Sigmoid colon (tissue), 7 donors: Measurements from ENCODE around the gene GAPVD1. TPM values are rescaled to one million over a fixed set of nuclear protein-coding genes. Genes with fewer than 3 reads are reported as not detected.

Experiments
- DNase-seq: peaks from one replicate; pipeline ENCODE4 v3.0.0-alpha.2; 2019
- H3K27ac ChIP-seq, 4 donors: fragments of 200-600 bp; sonication (generic); one replicate each; pipeline ENCODE4 v1.5.1; 2016 to 2019; ENCODE audit warnings: mild to moderate bottlenecking in 1 of 4
- H3K27me3 ChIP-seq, 3 donors: fragments of 200-600 bp; sonication (generic); one replicate each; pipeline ENCODE4 v1.5.1; 2019; ENCODE audit warnings: mild to moderate bottlenecking in 1 of 3
- H3K36me3 ChIP-seq, 4 donors: fragments of 200-600 bp; sonication (generic); one replicate each; pipeline ENCODE4 v1.5.1; 2016 to 2019
- H3K4me1 ChIP-seq, 4 donors: fragments of 200-600 bp; sonication (generic); one replicate each; pipeline ENCODE4 v1.5.1; 2017 to 2019
- H3K4me3 ChIP-seq, 4 donors: fragments of 200-600 bp; sonication (generic); one replicate each; pipeline ENCODE4 v1.5.1; 2017 to 2019; ENCODE audit warnings: mild to moderate bottlenecking in 2 of 4, moderate library complexity in 1 of 4
- H3K9me3 ChIP-seq, 4 donors: fragments of 200-600 bp in 3 of 4; sonication (generic) in 3 of 4; one replicate each; pipeline versions ENCODE4 v1.5.1 to v1.6.1; 2013 to 2019
- EP300 ChIP-seq, 4 donors: sonication (generic); formaldehyde crosslinking; IDR thresholded peaks; one replicate each; pipeline ENCODE4 v1.6.1; 2017; ENCODE audit warnings: antibody characterized with exemption in 4 of 4
- POLR2A ChIP-seq, 2 donors: fragments of 450-650 bp; IDR thresholded peaks; one replicate each; pipeline ENCODE4 v1.6.1; 2016; ENCODE audit warnings: antibody characterized with exemption in 2 of 2, mild to moderate bottlenecking in 2 of 2, moderate library complexity in 2 of 2
- POLR2AphosphoS5 ChIP-seq, 4 donors: sonication (generic); formaldehyde crosslinking; IDR thresholded peaks; one replicate each; pipeline ENCODE4 v1.6.1; 2017; ENCODE audit warnings: antibody characterized with exemption in 4 of 4
- WGBS, 2 donors: extraction: QIAGEN DNeasy Blood & Tissue Kit; methylation state at CpG; one replicate each; pipeline ENCODE4 v1.1.7; 2013; 5-methylcytosine and 5-hydroxymethylcytosine counted together
- intact Hi-C: fragments of 100-400 bp; cut with DNase I; formaldehyde crosslinking; loops from one replicate; pipeline ENCODE4 v1.15.1; 2023
- polyA plus RNA-seq, 3 donors: library from polyadenylated mRNA; stranded (reverse); fragments of 200-250 nt; gene quantifications; one replicate each; pipeline ENCODE4 v1.2.3, GENCODE V29; 2013
- total RNA-seq, 4 donors: library from RNA; depleted of rRNA; stranded (reverse); fragments of >200 nt; gene quantifications; one replicate each; pipeline ENCODE4 v1.1.0, GENCODE V29; 2016
- TF ChIP-seq, protein P1 (sequence below), 4 experiments: fragments of 450-650 bp in 3 of 4; fragments of 200-600 bp in 1 of 4; IDR thresholded peaks; one replicate each; pipeline ENCODE4 v1.5.1; 2016 to 2019; ENCODE audit warnings: antibody characterized with exemption in 4 of 4, mild to moderate bottlenecking in 3 of 4, moderate library complexity in 2 of 4
- donor health status: healthy with polysubstance abuse.
- donor health status: Bipolar disorder and iron deficiency.
- donor health status: healthy.

The GAPVD1 gene
- total and polyA plus RNA-seq, 7 donors, result 3.0 to 182 (median 44.9) TPM

DNA sequence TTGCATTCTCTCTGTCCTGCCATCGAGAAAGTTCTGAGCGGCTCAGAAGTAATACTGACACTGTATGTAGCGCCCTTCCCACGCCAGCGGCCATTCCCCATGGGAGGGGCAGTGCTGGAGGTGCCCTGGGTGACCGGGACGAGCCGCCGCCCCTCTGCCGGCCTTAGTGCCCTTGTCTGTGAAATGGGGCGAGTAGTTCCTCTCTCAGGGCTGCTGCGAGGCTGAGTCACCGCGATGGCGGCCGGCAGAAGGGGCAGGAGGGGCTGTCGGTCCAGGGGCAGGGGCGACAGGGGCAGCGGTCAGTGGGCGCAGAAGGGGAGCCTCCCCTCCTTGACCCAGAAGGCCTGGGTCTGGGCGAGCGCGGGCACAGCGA is 148.9 kb downstream of the GAPVD1 start:
- no peaks in the 10 kb centered on the region for H3K27me3 ChIP-seq
- no peaks in the 10 kb centered on the region for H3K9me3 ChIP-seq
- intact Hi-C loops, result loop anchor here (10.0 kb wide), 1 partner anchor 504 kb away; no protein-coding TSS in a partner anchor
- WGBS, 2 donors, result 80 to 95% methylated on average over 24 of the region's 24 CpGs
- no peaks in the 10 kb centered on the region for H3K36me3 ChIP-seq
- no peak overlapping the region for H3K27ac ChIP-seq
- DNase-seq, result no peak
- peaks cover 0 to 18% (median 13%) of the 10 kb centered on the region in 4 donors for H3K4me1 ChIP-seq
- H3K4me3 ChIP-seq, result no peak overlapping the region
- TF ChIP-seq POLR2A (IDR thresholded peaks at IDR 0.05) (no peak), EP300 (IDR thresholded peaks at IDR 0.05) (no peak), POLR2AphosphoS5 (IDR thresholded peaks at IDR 0.05) (no peak)
- TF ChIP-seq, protein P1, sequence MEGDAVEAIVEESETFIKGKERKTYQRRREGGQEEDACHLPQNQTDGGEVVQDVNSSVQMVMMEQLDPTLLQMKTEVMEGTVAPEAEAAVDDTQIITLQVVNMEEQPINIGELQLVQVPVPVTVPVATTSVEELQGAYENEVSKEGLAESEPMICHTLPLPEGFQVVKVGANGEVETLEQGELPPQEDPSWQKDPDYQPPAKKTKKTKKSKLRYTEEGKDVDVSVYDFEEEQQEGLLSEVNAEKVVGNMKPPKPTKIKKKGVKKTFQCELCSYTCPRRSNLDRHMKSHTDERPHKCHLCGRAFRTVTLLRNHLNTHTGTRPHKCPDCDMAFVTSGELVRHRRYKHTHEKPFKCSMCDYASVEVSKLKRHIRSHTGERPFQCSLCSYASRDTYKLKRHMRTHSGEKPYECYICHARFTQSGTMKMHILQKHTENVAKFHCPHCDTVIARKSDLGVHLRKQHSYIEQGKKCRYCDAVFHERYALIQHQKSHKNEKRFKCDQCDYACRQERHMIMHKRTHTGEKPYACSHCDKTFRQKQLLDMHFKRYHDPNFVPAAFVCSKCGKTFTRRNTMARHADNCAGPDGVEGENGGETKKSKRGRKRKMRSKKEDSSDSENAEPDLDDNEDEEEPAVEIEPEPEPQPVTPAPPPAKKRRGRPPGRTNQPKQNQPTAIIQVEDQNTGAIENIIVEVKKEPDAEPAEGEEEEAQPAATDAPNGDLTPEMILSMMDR (IDR thresholded peaks at IDR 0.05), result no peak

DNA sequence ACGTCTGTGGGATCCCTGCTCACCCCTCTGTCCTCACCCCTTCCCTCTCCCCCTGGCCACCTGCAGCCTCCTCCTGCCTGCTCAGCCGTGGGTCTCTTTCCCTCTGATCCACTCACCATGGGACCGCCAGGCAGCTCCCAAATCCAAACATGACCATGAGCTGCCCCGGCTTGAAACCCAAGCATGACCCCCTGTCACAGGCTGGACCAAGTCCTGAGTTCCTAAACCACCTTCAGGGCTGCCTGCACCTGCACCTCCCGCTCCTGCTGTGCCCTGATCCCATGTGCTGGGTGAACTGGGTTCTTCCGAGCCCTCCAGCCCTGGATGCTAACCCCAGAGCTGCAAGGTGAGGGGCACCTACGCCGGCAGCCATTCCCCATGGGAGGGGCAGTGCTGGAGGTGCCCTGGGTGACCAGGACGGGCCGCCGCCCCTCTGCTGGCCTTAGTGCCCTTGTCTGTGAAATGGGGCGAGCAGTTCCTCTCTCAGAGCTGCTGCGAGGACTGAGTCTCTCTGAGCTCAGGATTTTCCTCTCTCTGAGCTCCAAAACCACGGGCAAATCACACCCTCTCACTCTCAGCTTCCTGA is 149.6 kb downstream of the GAPVD1 start:
- DNase-seq, result no peak
- H3K4me3 ChIP-seq, result no peak overlapping the region
- H3K4me1 ChIP-seq, result peaks cover 0 to 22% (median 16%) of the 10 kb centered on the region in 4 donors
- H3K9me3 ChIP-seq, result no peaks in the 10 kb centered on the region
- no peaks in the 10 kb centered on the region for H3K36me3 ChIP-seq
- TF ChIP-seq POLR2A (IDR thresholded peaks at IDR 0.05) (no peak), POLR2AphosphoS5 (IDR thresholded peaks at IDR 0.05) (no peak), EP300 (IDR thresholded peaks at IDR 0.05) (no peak)
- TF ChIP-seq, protein P1 (IDR thresholded peaks at IDR 0.05), result no peak
- no peak overlapping the region for H3K27ac ChIP-seq
- WGBS, 2 donors, result 64 to 75% methylated on average over 14 of the region's 14 CpGs
- H3K27me3 ChIP-seq, result no peaks in the 10 kb centered on the region
- intact Hi-C loops, result loop anchor here (10.0 kb wide), 1 partner anchor 504 kb away; no protein-coding TSS in a partner anchor

DNA sequence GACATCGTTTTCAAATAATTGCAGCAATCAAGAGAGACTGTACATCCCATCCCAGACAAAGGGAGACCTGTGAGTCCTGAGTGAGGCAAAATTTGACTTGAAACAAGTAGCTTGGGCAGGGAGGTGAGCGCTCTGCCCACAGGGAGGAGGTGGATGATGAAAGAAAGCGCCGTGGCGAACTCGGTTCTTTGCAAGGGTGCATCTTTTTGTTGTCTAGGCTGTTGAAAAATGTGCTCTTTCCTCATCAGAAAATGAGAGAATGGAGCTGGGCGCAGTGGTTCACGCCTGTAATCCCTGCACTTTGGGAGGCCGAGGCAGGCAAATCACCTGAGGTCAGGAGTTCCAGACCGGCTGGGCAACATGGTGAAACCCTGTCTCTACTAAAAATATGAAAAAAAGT is 150.5 kb downstream of the GAPVD1 start:
- peaks cover 0 to 26% (median 20%) of the 10 kb centered on the region in 4 donors for H3K4me1 ChIP-seq
- no peak overlapping the region for H3K4me3 ChIP-seq
- H3K9me3 ChIP-seq, result no peaks in the 10 kb centered on the region
- intact Hi-C loops, result loop anchor here (10.0 kb wide), 1 partner anchor 503 kb away; no protein-coding TSS in a partner anchor
- WGBS, 2 donors, result 76 to 84% methylated on average over 10 of the region's 10 CpGs
- TF ChIP-seq EP300 (IDR thresholded peaks at IDR 0.05) (no peak), POLR2AphosphoS5 (IDR thresholded peaks at IDR 0.05) (no peak), POLR2A (IDR thresholded peaks at IDR 0.05) (no peak)
- TF ChIP-seq, protein P1 (IDR thresholded peaks at IDR 0.05), result no peak
- DNase-seq, result no peak
- H3K27ac ChIP-seq, result no peak overlapping the region
- no peaks in the 10 kb centered on the region for H3K36me3 ChIP-seq
- no peaks in the 10 kb centered on the region for H3K27me3 ChIP-seq

DNA sequence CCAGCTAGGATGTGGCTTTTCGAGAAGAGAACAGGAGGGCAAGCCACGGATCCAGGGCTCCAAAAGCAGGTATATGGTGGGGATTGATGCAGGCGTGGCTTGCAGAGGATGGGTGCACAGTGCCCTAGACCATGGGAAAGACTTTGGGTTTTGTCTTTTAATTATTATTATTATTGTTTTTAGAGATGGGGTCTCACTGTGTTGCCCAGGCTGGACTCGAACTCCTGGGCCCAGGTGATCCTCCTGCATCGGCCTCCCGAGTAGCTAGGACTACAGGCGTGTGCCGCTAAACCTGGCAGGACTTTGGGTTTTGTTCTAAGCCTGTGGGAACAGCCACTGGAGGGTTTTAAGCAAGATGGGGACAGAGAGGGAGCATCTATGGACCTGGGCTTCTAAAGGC is 152.0 kb downstream of the GAPVD1 start:
- H3K9me3 ChIP-seq, result no peaks in the 10 kb centered on the region
- no peak for DNase-seq
- H3K4me3 ChIP-seq, result no peak overlapping the region
- TF ChIP-seq POLR2AphosphoS5 (IDR thresholded peaks at IDR 0.05) (no peak), POLR2A (IDR thresholded peaks at IDR 0.05) (no peak), EP300 (IDR thresholded peaks at IDR 0.05) (no peak)
- TF ChIP-seq, protein P1 (IDR thresholded peaks at IDR 0.05), result no peak
- 91 to 93% methylated on average over 8 of the region's 8 CpGs for WGBS, 2 donors
- no peak overlapping the region for H3K27ac ChIP-seq
- H3K27me3 ChIP-seq, result no peaks in the 10 kb centered on the region
- H3K36me3 ChIP-seq, result no peaks in the 10 kb centered on the region
- peaks cover 0 to 15% (median 8%) of the 10 kb centered on the region in 4 donors for H3K4me1 ChIP-seq
- intact Hi-C loops, result loop anchor here (10.0 kb wide), 1 partner anchor 501 kb away; no protein-coding TSS in a partner anchor
